A172 (cell line): ENCODE data around the gene RNF26. TPM values are rescaled to one million over a fixed set of nuclear protein-coding genes. Genes with fewer than 3 reads are reported as not detected.

Source experiments
- DNase-seq: peaks from one replicate; pipeline ENCODE4 v3.0.0-alpha.2; 2015; ENCODE audit warnings: low spot score
- total RNA-seq: library from RNA; depleted of rRNA; stranded (reverse); fragments of >200 nt; shearing (Covaris generic); gene quantifications from 2 replicates; pipeline ENCODE4 v1.2.3, GENCODE V29; 2014; rRNA removed

The RNF26 gene
- total RNA-seq, 1 experiment from 2014 or later, result 3.9 TPM

GRCh38 chr11:119384332-119384731 is 50.0 kb downstream of the RNF26 start:
- DNase-seq, result no peak

Other genes with a start within 250 kb of the RNF26 start
- 2.7 and 6.6 TPM in 2 replicates for gene HMBS, start 249.6 kb upstream of the RNF26 start, total RNA-seq
- 9.8 and 10.5 TPM in 2 replicates for gene DPAGT1, start 232.7 kb upstream of the RNF26 start, total RNA-seq
- gene C2CD2L, start 227.2 kb upstream of the RNF26 start, total RNA-seq, result 4.7 and 7.2 TPM in 2 replicates
- 6.4 and 8.4 TPM in 2 replicates for gene HINFP, start 212.9 kb upstream of the RNF26 start, total RNA-seq
- gene ABCG4, start 185.5 kb upstream of the RNF26 start, total RNA-seq, result 0.05 TPM in 1 of 2 replicates, not detected in the other
- 7.9 and 15.0 TPM in 2 replicates for gene NLRX1, start 165.8 kb upstream of the RNF26 start, total RNA-seq
- gene NHERF4, start 149.1 kb upstream of the RNF26 start, total RNA-seq, result not detected in 2 replicates
- 8.1 and 9.7 TPM in 2 replicates for gene CBL, start 128.2 kb upstream of the RNF26 start, total RNA-seq
- 25.4 and 42.9 TPM in 2 replicates for gene MCAM, start 17.4 kb upstream of the RNF26 start, total RNA-seq
- gene C1QTNF5, start 6.4 kb downstream of the RNF26 start, total RNA-seq, result not detected in 2 replicates
- gene MFRP, start 12.2 kb downstream of the RNF26 start, total RNA-seq, result not detected in 2 replicates
- 0.17 TPM in 1 of 2 replicates, not detected in the other for gene USP2, start 47.2 kb downstream of the RNF26 start, total RNA-seq
- 276 and 329 TPM in 2 replicates for gene THY1, start 88.6 kb downstream of the RNF26 start, total RNA-seq